ENCODE results near the gene OR5H2. TPM values are rescaled to one million over a fixed set of nuclear protein-coding genes. Genes with fewer than 3 reads are reported as not detected.

The OR5H2 gene
- total and polyA plus RNA-seq, 2 donors (not counting 1 experiment from before 2014, with no cell fraction given) = not detected

DNA sequence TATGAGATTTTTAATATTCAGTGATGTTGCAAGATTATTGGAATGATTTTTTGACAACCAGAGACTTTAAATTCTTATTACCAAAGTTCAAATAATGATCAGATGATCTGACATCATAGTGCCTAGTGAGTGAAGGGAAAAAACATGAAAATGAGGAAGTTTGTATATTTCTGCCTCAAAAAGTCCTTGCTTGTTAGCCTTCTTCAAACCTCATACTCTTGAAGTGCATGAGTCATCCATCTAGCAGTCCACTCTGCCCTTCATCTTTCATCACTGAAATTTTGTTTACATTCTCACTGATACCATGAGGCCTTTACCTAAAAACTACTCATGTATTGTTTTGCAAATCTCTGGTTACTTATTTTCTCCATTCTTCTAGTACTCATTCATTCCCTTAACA, 42.2 kb upstream of the OR5H2 start:
- H3K27me3 ChIP-seq (replicated peaks in 1 of 4; ENCODE audit: control extremely low read depth in 1 of 4, control insufficient read depth in 3 of 4, insufficient read depth in 4 of 4, low read length in 3 of 4) = no peaks in the 10 kb centered on the region
- no peaks in the 10 kb centered on the region for H3K9me3 Mint-ChIP-seq (ENCODE audit: insufficient read depth)
- H3K4me3 ChIP-seq (ENCODE audit: control extremely low read depth in 1 of 5, extremely low read depth in 1 of 5, insufficient read depth in 1 of 5, low read depth in 2 of 5, low read length in 4 of 5) = no peak overlapping the region
- CTCF ChIA-PET = no interaction called here
- no peak for ATAC-seq (ENCODE audit: low read depth)
- no peaks in the 10 kb centered on the region for H3K27me3 Mint-ChIP-seq
- H2AFZ ChIP-seq (ENCODE audit: insufficient read depth, low read depth, low read length, poor library complexity, severe bottlenecking) = no peak overlapping the region
- no peak overlapping the region for H3K9ac ChIP-seq (ENCODE audit: low read length)
- intact Hi-C loops (cut with micrococcal nuclease) = no loop called here
- H3K9me3 ChIP-seq (ENCODE audit: control extremely low read depth in 1 of 3, control insufficient read depth in 2 of 3, insufficient read depth in 1 of 3, low read length in 2 of 3) = no peaks in the 10 kb centered on the region
- no peaks in the 10 kb centered on the region for H3K79me2 ChIP-seq (ENCODE audit: control insufficient read depth, insufficient read depth, low read length)
- POLR2A ChIA-PET = no interaction called here
- H3K4me1 Mint-ChIP-seq = no peaks in the 10 kb centered on the region
- H3K27ac ChIP-seq (ENCODE audit: low read length in 2 of 2) = no peak overlapping the region
- no peak overlapping the region for H3K4me2 ChIP-seq (replicated peaks; ENCODE audit: low read depth, low read length, poor library complexity, severe bottlenecking)
- TF ChIP-seq, protein P1, sequence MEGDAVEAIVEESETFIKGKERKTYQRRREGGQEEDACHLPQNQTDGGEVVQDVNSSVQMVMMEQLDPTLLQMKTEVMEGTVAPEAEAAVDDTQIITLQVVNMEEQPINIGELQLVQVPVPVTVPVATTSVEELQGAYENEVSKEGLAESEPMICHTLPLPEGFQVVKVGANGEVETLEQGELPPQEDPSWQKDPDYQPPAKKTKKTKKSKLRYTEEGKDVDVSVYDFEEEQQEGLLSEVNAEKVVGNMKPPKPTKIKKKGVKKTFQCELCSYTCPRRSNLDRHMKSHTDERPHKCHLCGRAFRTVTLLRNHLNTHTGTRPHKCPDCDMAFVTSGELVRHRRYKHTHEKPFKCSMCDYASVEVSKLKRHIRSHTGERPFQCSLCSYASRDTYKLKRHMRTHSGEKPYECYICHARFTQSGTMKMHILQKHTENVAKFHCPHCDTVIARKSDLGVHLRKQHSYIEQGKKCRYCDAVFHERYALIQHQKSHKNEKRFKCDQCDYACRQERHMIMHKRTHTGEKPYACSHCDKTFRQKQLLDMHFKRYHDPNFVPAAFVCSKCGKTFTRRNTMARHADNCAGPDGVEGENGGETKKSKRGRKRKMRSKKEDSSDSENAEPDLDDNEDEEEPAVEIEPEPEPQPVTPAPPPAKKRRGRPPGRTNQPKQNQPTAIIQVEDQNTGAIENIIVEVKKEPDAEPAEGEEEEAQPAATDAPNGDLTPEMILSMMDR (IDR thresholded peaks at IDR 0.05) = no peak
- TF ChIP-seq EZH2 (IDR thresholded peaks at IDR 0.05; ENCODE audit: borderline replicate concordance, insufficient read depth, low read depth, low read length, poor library complexity, severe bottlenecking) = no peak
- no peaks in the 10 kb centered on the region for H4K20me1 ChIP-seq (ENCODE audit: control insufficient read depth, insufficient read depth, low read length, poor library complexity, severe bottlenecking)
- H3K4me1 ChIP-seq (ENCODE audit: control insufficient read depth in 2 of 2, insufficient read depth in 2 of 2, low read length in 2 of 2) = no peaks in the 10 kb centered on the region
- no peak overlapping the region for H3K4me3 Mint-ChIP-seq
- no peaks in the 10 kb centered on the region for H3K36me3 ChIP-seq (replicated peaks in 1 of 2; ENCODE audit: control extremely low read depth in 1 of 2, control insufficient read depth in 1 of 2, extremely low read depth in 1 of 2, insufficient read depth in 2 of 2, low read length in 1 of 2)
- H3K27ac Mint-ChIP-seq = no peak overlapping the region
- DNase-seq = no peak

DNA sequence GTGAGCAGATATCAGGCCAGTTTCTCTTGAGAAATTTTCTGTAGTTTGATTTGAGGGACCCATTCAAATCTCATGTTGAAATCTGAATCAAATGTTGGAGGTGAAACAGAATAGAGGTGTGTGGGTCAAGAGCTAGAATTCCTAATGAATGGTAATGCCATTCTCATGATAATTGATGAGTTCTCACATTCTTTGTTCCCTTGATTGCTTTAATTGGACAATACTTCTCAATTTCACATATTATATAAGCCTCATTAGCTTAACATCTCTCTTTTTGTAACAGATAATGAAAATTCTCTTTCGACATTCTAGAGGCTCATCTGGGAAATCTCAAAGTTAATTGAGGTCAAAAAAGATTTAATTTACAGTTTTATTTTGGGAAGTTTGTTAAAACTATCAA, 40.1 kb upstream of the OR5H2 start:
- Histone ChIP-seq H3K9me3 (ENCODE audit: control extremely low read depth in 1 of 3, control insufficient read depth in 2 of 3, insufficient read depth in 1 of 3, low read length in 2 of 3) (peaks cover 0 to 3% (median 0%) of the 10 kb centered on the region in 3 donors), H3K9ac (ENCODE audit: low read length) (no peak overlapping the region), H3K27me3 (replicated peaks in 1 of 4; ENCODE audit: control extremely low read depth in 1 of 4, control insufficient read depth in 3 of 4, insufficient read depth in 4 of 4, low read length in 3 of 4) (no peaks in the 10 kb centered on the region), H3K79me2 (ENCODE audit: control insufficient read depth, insufficient read depth, low read length) (no peaks in the 10 kb centered on the region), H3K4me1 (ENCODE audit: control insufficient read depth in 2 of 2, insufficient read depth in 2 of 2, low read length in 2 of 2) (no peaks in the 10 kb centered on the region), H3K4me2 (replicated peaks; ENCODE audit: low read depth, low read length, poor library complexity, severe bottlenecking) (no peak overlapping the region), H3K27ac (ENCODE audit: low read length in 2 of 2) (no peak overlapping the region), H3K4me3 (ENCODE audit: control extremely low read depth in 1 of 5, extremely low read depth in 1 of 5, insufficient read depth in 1 of 5, low read depth in 2 of 5, low read length in 4 of 5) (no peak overlapping the region), H4K20me1 (ENCODE audit: control insufficient read depth, insufficient read depth, low read length, poor library complexity, severe bottlenecking) (no peaks in the 10 kb centered on the region), H2AFZ (ENCODE audit: insufficient read depth, low read depth, low read length, poor library complexity, severe bottlenecking) (no peak overlapping the region), H3K36me3 (replicated peaks in 1 of 2; ENCODE audit: control extremely low read depth in 1 of 2, control insufficient read depth in 1 of 2, extremely low read depth in 1 of 2, insufficient read depth in 2 of 2, low read length in 1 of 2) (no peaks in the 10 kb centered on the region)
- no peak overlapping the region for H3K4me3 Mint-ChIP-seq
- no peak for ATAC-seq (ENCODE audit: low read depth)
- ChIA-PET CTCF (no interaction called here), POLR2A (no interaction called here)
- WGBS (ENCODE audit: insufficient coverage) = no CpG with 5 or more reads among the region's 1 CpG
- H3K4me1 Mint-ChIP-seq = no peaks in the 10 kb centered on the region
- H3K9me3 Mint-ChIP-seq (ENCODE audit: insufficient read depth) = no peaks in the 10 kb centered on the region
- DNase-seq = no peak
- intact Hi-C loops (cut with micrococcal nuclease) = no loop called here
- no peaks in the 10 kb centered on the region for H3K27me3 Mint-ChIP-seq
- no peak overlapping the region for H3K27ac Mint-ChIP-seq
- TF ChIP-seq EZH2 (IDR thresholded peaks at IDR 0.05; ENCODE audit: borderline replicate concordance, insufficient read depth, low read depth, low read length, poor library complexity, severe bottlenecking) = no peak
